ENCODE measurements around the gene MAJIN.

Gene MAJIN

GRCh38 chr11:64931290-64931689, 40.6 kb downstream of the MAJIN start:
- no peak for DNase-seq

GRCh38 chr11:64930340-64930739, 41.6 kb downstream of the MAJIN start:
- no peak for DNase-seq

GRCh38 chr11:64929625-64930024, 42.3 kb downstream of the MAJIN start:
- DNase-seq = no peak

- no peak for DNase-seq
These were observed 43.0 kb downstream of the MAJIN start for GRCh38 chr11:64928957-64929356.

GRCh38 chr11:64926689-64927088, 45.2 kb downstream of the MAJIN start:
- no peak for DNase-seq

- DNase-seq = no peak
These were observed 46.1 kb downstream of the MAJIN start for GRCh38 chr11:64925536-64926436.

- DNase-seq = peak; percentile 39
These were observed 47.0 kb downstream of the MAJIN start for GRCh38 chr11:64924910-64925284.

GRCh38 chr11:64923944-64924909, 47.7 kb downstream of the MAJIN start, which contains the start of gene PPP2R5B:
Gene PPP2R5B (plus strand): TSS chr11:64924689. CDS start chr11:64925735, 1,046 bp downstream.
- DNase-seq = peak; percentile 81

GRCh38 chr11:64923151-64923661, 48.7 kb downstream of the MAJIN start:
- no peak for DNase-seq

GRCh38 chr11:64921384-64921783, 50.5 kb downstream of the MAJIN start:
- DNase-seq = no peak

- DNase-seq = no peak
These were observed 51.8 kb downstream of the MAJIN start for GRCh38 chr11:64920124-64920523.

GRCh38 chr11:64919627-64920026, 52.3 kb downstream of the MAJIN start:
- DNase-seq = no peak

- no peak for DNase-seq
These were observed 53.9 kb downstream of the MAJIN start for GRCh38 chr11:64918017-64918416.

- DNase-seq = no peak
These were observed 54.3 kb downstream of the MAJIN start for GRCh38 chr11:64917663-64917995.

- peak; percentile 98 for DNase-seq
These were observed 54.9 kb downstream of the MAJIN start, which contains the start of gene ATG2A for GRCh38 chr11:64916775-64917662. Gene ATG2A (minus strand): TSS chr11:64917209. CDS start chr11:64917135, 74 bp downstream.

- peak; percentile 41 for DNase-seq
These were observed 55.7 kb downstream of the MAJIN start for GRCh38 chr11:64916040-64916774.

GRCh38 chr11:64915376-64915887, 56.5 kb downstream of the MAJIN start:
- no peak for DNase-seq

- DNase-seq = no peak
These were observed 57.8 kb downstream of the MAJIN start for GRCh38 chr11:64914123-64914522.

GRCh38 chr11:64913171-64913727, 58.7 kb downstream of the MAJIN start:
- no peak for DNase-seq

- DNase-seq = no peak
These were observed 60.2 kb downstream of the MAJIN start for GRCh38 chr11:64911689-64912088.

GRCh38 chr11:64911142-64911541, 60.8 kb downstream of the MAJIN start:
- no peak for DNase-seq

Measured in activated CD4-positive, CD25-positive, alpha-beta regulatory T cell treated with anti-CD3 and anti-CD28 coated beads, Interleukin-2, amount 50 U/mL, for 72 hours (primary cell).